Esophagus squamous epithelium (tissue), 4 donors: ENCODE measurements around the gene ZBTB33.

Source experiments
- CTCF ChIP-seq, 6 experiments: fragments of 450-650 bp in 4 of 6; fragments of 200-600 bp in 2 of 6; sonication (generic) in 2 of 6; IDR thresholded peaks; one replicate each; pipeline ENCODE4 v1.5.1; 2016 to 2019; ENCODE audit warnings: antibody characterized with exemption in 6 of 6, mild to moderate bottlenecking in 4 of 6, moderate library complexity in 4 of 6
- POLR2A ChIP-seq, 4 donors: fragments of 450-650 bp; IDR thresholded peaks; one replicate each; pipeline ENCODE4 v1.6.1; 2017; ENCODE audit warnings: antibody characterized with exemption in 4 of 4, mild to moderate bottlenecking in 4 of 4, moderate library complexity in 3 of 4

- TF ChIP-seq CTCF (IDR thresholded peaks at IDR 0.05) (no peak), POLR2A (IDR thresholded peaks at IDR 0.05) (no peak)
Observed at GRCh38 chrX:120253784-120254183, 3.2 kb downstream of the ZBTB33 start.
